Natural killer cell (primary cell): ENCODE results near the gene SPSB3. TPM values are rescaled to one million over a fixed set of nuclear protein-coding genes. Genes with fewer than 3 reads are reported as not detected.
A peak's percentile ranks its signal among the peaks of the same experiment; 100 is the strongest.

ENCODE experiments used
- ATAC-seq, 3 donors: fragments of 150-1000 bp in 2 of 3; fragments of 200-7000 bp in 1 of 3; cut with Tn5 transposase; 1 replicate in 1 of 3; 2 replicates in 2 of 3; pipeline ENCODE4 v1.10.0; 2021; ENCODE audit warnings: mild to moderate bottlenecking in 2 of 3, moderate library complexity in 2 of 3
- DNase-seq, 2 donors: peaks; one replicate each; pipeline versions ENCODE4 v3.0.0 to v3.0.0-alpha.2; 2013 to 2021; ENCODE audit warnings: mixed read lengths in 1 of 2
- H3K27ac ChIP-seq: one replicate; pipeline ENCODE4 v1.5.1; 2013; ENCODE audit warnings: mild to moderate bottlenecking, low read length
- H3K27me3 ChIP-seq: one replicate; pipeline ENCODE4 v1.6.1; 2013; ENCODE audit warnings: low read length; ENCODE audit not compliant: control insufficient read depth, insufficient read depth
- H3K36me3 ChIP-seq: one replicate; pipeline ENCODE4 v1.6.1; 2013; ENCODE audit warnings: low read length; ENCODE audit not compliant: control insufficient read depth, insufficient read depth
- H3K4me1 ChIP-seq: one replicate; pipeline ENCODE4 v1.6.1; 2013; ENCODE audit warnings: low read length; ENCODE audit not compliant: control insufficient read depth, insufficient read depth
- H3K4me3 ChIP-seq: one replicate; pipeline ENCODE4 v1.5.1; 2013; ENCODE audit warnings: low read length
- H3K9me3 ChIP-seq: one replicate; pipeline ENCODE4 v1.6.1; 2013; ENCODE audit warnings: low read length; ENCODE audit not compliant: control insufficient read depth, insufficient read depth
- H3K27ac Mint-ChIP-seq, 2 donors: one replicate each; pipeline ENCODE4 v1.8.0; 2022; ENCODE audit warnings: mild to moderate bottlenecking in 2 of 2, mixed read lengths in 2 of 2, moderate library complexity in 1 of 2
- H3K27me3 Mint-ChIP-seq, 2 donors: one replicate each; pipeline ENCODE4 v1.8.0; 2022; ENCODE audit warnings: low read depth in 2 of 2, mixed read lengths in 2 of 2
- H3K36me3 Mint-ChIP-seq: one replicate; pipeline ENCODE4 v1.8.0; 2022; ENCODE audit warnings: mixed read lengths
- H3K4me1 Mint-ChIP-seq, 2 donors: one replicate each; pipeline ENCODE4 v1.8.0; 2022; ENCODE audit warnings: mixed read lengths in 2 of 2
- H3K4me3 Mint-ChIP-seq: one replicate; pipeline ENCODE4 v1.8.0; 2022; ENCODE audit warnings: mild to moderate bottlenecking, moderate library complexity, mixed read lengths
- H3K9me3 Mint-ChIP-seq, 2 donors: one replicate each; pipeline ENCODE4 v1.8.0; 2022; ENCODE audit warnings: mixed read lengths in 2 of 2
- CTCF ChIP-seq: fragments of 200-600 bp; IDR thresholded peaks from one replicate; pipeline ENCODE4 v1.8.0; 2022; ENCODE audit warnings: antibody characterized with exemption
- WGBS: methylation state at CpG from one replicate; pipeline ENCODE4 v1.1.7; 2013; ENCODE audit warnings: missing lambda C conversion rate; ENCODE audit not compliant: insufficient coverage; 5-methylcytosine and 5-hydroxymethylcytosine counted together
- intact Hi-C: fragments of 100-400 bp; cut with micrococcal nuclease; formaldehyde crosslinking; loops from one replicate; pipeline ENCODE4 v1.14.2; 2022
- total RNA-seq, 4 donors: library from RNA; stranded (reverse); fragments of 120-200 nt in 1 of 4; gene quantifications; one replicate each; pipeline versions ENCODE4 v1.2.3 to v1.2.4, GENCODE V29; 2013 to 2022

Gene SPSB3
- total RNA-seq, 3 donors from 2014 or later (not counting 1 experiment from before 2014, with no cell fraction given), result 100 to 122 (median 110) TPM

DNA sequence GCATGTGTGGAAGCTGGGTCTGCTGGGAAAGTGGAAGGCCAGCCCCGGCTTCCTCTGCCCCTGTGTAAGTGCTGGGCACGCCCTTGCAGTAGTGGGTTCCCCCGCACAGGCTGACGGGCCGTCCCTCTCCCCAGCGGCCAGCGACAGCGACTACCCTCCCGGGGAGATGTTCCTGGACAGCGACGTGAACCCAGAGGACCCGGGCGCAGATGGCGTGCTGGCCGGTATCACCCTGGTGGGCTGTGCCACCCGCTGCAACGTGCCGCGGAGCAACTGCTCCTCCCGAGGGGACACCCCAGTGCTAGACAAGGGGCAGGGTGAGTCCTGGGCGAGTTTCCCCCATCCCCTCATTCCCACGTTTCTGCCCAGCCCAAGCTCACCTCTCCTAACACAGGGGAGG lies 16.5 kb downstream of the SPSB3 start:
- Histone ChIP-seq H3K9me3 (no peaks in the 10 kb centered on the region), H3K27me3 (no peaks in the 10 kb centered on the region), H3K4me1 (peaks cover 19% of the 10 kb centered on the region), H3K36me3 (peaks cover 55% of the 10 kb centered on the region), H3K4me3 (no peak overlapping the region), H3K27ac (no peak overlapping the region)
- peaks cover 7% of the 10 kb centered on the region for H3K36me3 Mint-ChIP-seq
- H3K4me3 Mint-ChIP-seq, result no peak overlapping the region
- DNase-seq (no peak), ATAC-seq (no peak)
- no peak for TF ChIP-seq CTCF
- intact Hi-C loops, result no loop called here
- WGBS, result 88% methylated on average over 22 of the region's 22 CpGs
- no peaks in the 10 kb centered on the region for H3K27me3 Mint-ChIP-seq
- H3K4me1 Mint-ChIP-seq, result peaks cover 0 to 8% of the 10 kb centered on the region in 2 donors
- peak overlapping the region in 1 of 2 donors; percentile 36 for H3K27ac Mint-ChIP-seq
- no peaks in the 10 kb centered on the region for H3K9me3 Mint-ChIP-seq

- TF ChIP-seq CTCF, result no peak
- intact Hi-C loops, result no loop called here
- ATAC-seq (no peak), DNase-seq (no peak)
- H3K9me3 ChIP-seq, result no peaks in the 10 kb centered on the region
- no peaks in the 10 kb centered on the region for H3K27me3 Mint-ChIP-seq
- H3K27me3 ChIP-seq, result no peaks in the 10 kb centered on the region
- peaks cover 7% of the 10 kb centered on the region for H3K36me3 Mint-ChIP-seq
- H3K4me1 Mint-ChIP-seq, result peaks cover 0 to 2% of the 10 kb centered on the region in 2 donors
- no peak overlapping the region for H3K27ac ChIP-seq
- no peak overlapping the region for H3K4me3 ChIP-seq
- peaks cover 10% of the 10 kb centered on the region for H3K4me1 ChIP-seq
- H3K27ac Mint-ChIP-seq, result no peak overlapping the region
- H3K4me3 Mint-ChIP-seq, result no peak overlapping the region
- H3K36me3 ChIP-seq, result peaks cover 63% of the 10 kb centered on the region
- WGBS, result 92% methylated on average over 19 of the region's 21 CpGs
- no peaks in the 10 kb centered on the region for H3K9me3 Mint-ChIP-seq
Measured at GRCh38 chr16:1764971-1765370, 17.4 kb downstream of the SPSB3 start.

DNA sequence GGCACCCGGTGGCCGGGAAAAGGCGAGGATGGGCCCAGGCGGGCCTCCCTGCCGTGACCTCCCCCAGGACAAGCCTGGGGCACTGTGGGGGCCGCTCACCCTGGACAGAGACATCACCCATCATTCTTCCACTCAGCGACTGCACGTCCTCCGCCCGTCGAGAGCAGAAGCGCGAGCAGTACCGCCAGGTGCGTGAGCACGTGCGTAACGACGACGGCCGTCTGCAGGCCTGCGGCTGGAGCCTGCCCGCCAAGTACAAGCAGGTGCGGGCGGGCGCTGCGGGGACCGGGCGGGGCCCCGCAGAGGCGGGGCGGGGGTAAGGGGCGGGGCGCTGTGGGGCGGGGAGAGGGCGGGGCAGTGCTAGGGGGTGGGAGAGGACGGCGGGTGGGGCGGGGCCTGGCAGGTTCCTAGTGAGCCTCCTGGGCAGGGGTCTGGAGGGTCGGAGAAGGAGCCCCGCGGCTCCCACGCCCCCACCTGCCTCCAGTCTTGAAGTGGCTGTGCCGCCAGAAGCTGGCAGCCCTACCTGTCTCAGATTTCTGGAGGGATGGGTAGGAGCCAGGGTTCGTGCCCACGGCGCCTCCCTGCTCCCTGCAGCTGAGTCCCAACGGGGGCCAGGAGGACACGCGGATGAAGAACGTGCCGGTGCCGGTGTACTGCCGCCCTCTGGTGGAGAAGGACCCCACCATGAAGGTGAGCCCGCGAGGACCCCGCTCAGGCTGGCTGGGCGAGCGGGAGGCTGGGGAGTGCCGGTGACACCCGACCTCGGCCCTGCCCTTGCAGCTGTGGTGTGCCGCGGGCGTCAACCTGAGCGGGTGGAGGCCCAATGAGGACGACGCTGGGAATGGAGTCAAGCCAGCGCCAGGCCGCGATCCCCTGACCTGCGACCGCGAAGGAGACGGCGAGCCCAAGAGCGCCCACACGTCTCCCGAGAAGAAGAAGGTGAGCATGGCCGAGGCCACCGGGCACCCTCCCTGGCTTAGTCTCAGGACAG lies 18.6 kb downstream of the SPSB3 start:
- intact Hi-C loops, result no loop called here
- Mint-ChIP-seq H3K27ac (no peak overlapping the region), H3K27me3 (no peaks in the 10 kb centered on the region), H3K4me3 (no peak overlapping the region), H3K9me3 (no peaks in the 10 kb centered on the region), H3K36me3 (peaks cover 7% of the 10 kb centered on the region), H3K4me1 (no peaks in the 10 kb centered on the region)
- Histone ChIP-seq H3K27me3 (no peaks in the 10 kb centered on the region), H3K9me3 (no peaks in the 10 kb centered on the region), H3K36me3 (peaks cover 65% of the 10 kb centered on the region), H3K4me1 (peaks cover 5% of the 10 kb centered on the region), H3K4me3 (no peak overlapping the region), H3K27ac (no peak overlapping the region)
- 94% methylated on average over 69 of the region's 81 CpGs for WGBS
- no peak for TF ChIP-seq CTCF
- ATAC-seq (no peak), DNase-seq (no peak)
